Dedifferentiated amniotic fluid mesenchymal stem cell (primary cell): ENCODE data around the gene CLCA1.

Experiments used
- DNase-seq: peaks from one replicate; pipeline ENCODE4 v3.0.0-alpha.2; 2016; ENCODE audit errors: extremely low spot score

The CLCA1 gene

DNA sequence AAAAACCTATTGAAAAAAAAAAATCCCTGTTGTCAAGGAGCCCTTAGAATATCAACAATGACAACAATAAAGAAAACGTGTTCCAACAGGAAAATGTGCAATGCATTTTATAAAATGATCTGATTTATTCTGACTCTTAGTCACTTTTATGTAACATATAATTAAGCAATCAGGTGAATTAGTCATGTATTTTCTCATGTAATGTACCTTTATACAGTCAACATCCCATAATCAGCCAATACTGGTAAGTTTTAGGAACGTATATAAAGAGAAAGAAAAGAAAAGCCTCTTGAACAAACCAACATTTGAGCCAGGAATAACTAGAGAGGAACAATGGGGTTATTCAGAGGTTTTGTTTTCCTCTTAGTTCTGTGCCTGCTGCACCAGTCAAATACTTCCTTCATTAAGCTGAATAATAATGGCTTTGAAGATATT, 78.1 kb downstream of the CLCA1 start, which contains the start of gene CLCA4:
Gene CLCA4 (plus strand): TSS at position 292 of the 435 bp plus-strand sequence. CDS start 42 bp downstream, at position 334.
- DNase-seq: no peak

DNA sequence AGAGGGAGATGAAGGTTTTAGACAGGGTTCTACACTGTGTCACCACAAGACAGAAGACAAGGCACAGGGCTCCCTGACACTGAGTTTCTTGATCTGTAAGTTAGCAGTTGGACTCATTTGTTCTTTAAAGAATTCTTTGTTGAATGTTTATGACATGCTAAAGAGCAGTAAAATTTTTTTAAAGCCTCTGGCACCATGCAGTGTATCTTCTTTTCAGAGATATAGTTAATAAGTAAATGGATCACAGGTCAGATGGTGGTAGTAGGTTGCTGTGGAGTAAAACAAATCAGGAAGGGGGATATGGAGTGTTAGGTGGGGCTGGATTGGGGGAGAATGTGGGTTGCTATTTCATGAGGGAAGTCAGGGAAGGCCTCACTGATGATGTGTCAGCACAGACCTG, 80.1 kb downstream of the CLCA1 start:
- DNase-seq: no peak
